Measurements from ENCODE around the gene ATP11C.

GRCh38 chrX:139759637-139760036, 173.2 kb downstream of the ATP11C start:
- TF ChIP-seq CC2D1A (IDR thresholded peaks at IDR 0.05) (no peak), SP1 (CRISPR knock-in tag; IDR thresholded peaks at IDR 0.05) (no peak), CTCF (IDR thresholded peaks at IDR 0.05 in 2 of 3, conservative IDR thresholded peaks at IDR 0.05 in 1 of 3; ENCODE audit: insufficient read depth in 2 of 3, low read depth in 1 of 3, low read length in 3 of 3) (peak in 2 of 3 experiments; percentile 66; a peak in 5 of 6 replicates), STAT6 (CRISPR knock-in tag; IDR thresholded peaks at IDR 0.05) (no peak), ZNF121 (CRISPR knock-in tag; conservative IDR thresholded peaks at IDR 0.05) (no peak), BRF1 (IDR thresholded peaks at IDR 0.05; ENCODE audit: borderline replicate concordance, extremely low read depth, insufficient read length) (no peak), TRIM28 (IDR thresholded peaks at IDR 0.05) (no peak), FOXP4 (CRISPR knock-in tag; IDR thresholded peaks at IDR 0.05; ENCODE audit: borderline replicate concordance) (no peak), GABPA (tag; conservative IDR thresholded peaks at IDR 0.05; ENCODE audit: low read depth) (no peak), SMC3 (conservative IDR thresholded peaks at IDR 0.05; ENCODE audit: insufficient read depth, low read depth, low read length) (0 out of 2 replicates have a peak, but pooled peaks have one; percentile 26), KDM2B (CRISPR knock-in tag; IDR thresholded peaks at IDR 0.05) (no peak), KDM1A (IDR thresholded peaks at IDR 0.05) (no peak), IRF2 (CRISPR knock-in tag; IDR thresholded peaks at IDR 0.05) (no peak)

Data from K562 (cell line).